ENCODE results near the gene SLC36A4. TPM values are rescaled to one million over a fixed set of nuclear protein-coding genes. Genes with fewer than 3 reads are reported as not detected.

Gene SLC36A4
- total and polyA plus RNA-seq, 2 of the 13 experiments (the other 11 are each of a cell fraction or from before 2014, with no cell fraction given): 7.3 to 9.5 TPM

- TF ChIP-seq, protein P1, sequence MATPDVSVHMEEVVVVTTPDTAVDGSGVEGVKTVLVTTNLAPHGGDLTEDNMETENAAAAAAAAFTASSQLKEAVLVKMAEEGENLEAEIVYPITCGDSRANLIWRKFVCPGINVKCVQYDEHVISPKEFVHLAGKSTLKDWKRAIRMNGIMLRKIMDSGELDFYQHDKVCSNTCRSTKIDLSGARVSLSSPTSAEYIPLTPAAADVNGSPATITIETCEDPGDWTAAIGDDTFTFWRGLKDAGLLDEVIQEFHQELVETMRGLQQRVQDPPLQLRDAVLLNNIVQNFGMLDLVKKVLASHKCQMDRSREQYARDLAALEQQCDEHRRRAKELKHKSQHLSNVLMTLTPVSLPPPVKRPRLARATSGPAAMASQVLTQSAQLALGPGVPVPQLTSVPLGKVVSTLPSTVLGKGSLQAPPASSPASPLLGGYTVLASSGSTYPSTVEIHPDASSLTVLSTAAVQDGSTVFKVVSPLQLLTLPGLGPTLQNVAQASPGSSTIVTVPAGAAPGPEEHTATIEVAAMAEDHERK (CRISPR knock-in tag; IDR thresholded peaks at IDR 0.05; ENCODE audit: low read depth): no peak
- TF ChIP-seq TARDBP (CRISPR knock-in tag; IDR thresholded peaks at IDR 0.05): no peak
- no peak for TF ChIP-seq HMG20B (CRISPR knock-in tag; conservative IDR thresholded peaks at IDR 0.05)
- no peak for TF ChIP-seq HIVEP1 (CRISPR knock-in tag; IDR thresholded peaks at IDR 0.05)
- no peak for TF ChIP-seq JUN (CRISPR knock-in tag; IDR thresholded peaks at IDR 0.05)
- TF ChIP-seq, protein P2, sequence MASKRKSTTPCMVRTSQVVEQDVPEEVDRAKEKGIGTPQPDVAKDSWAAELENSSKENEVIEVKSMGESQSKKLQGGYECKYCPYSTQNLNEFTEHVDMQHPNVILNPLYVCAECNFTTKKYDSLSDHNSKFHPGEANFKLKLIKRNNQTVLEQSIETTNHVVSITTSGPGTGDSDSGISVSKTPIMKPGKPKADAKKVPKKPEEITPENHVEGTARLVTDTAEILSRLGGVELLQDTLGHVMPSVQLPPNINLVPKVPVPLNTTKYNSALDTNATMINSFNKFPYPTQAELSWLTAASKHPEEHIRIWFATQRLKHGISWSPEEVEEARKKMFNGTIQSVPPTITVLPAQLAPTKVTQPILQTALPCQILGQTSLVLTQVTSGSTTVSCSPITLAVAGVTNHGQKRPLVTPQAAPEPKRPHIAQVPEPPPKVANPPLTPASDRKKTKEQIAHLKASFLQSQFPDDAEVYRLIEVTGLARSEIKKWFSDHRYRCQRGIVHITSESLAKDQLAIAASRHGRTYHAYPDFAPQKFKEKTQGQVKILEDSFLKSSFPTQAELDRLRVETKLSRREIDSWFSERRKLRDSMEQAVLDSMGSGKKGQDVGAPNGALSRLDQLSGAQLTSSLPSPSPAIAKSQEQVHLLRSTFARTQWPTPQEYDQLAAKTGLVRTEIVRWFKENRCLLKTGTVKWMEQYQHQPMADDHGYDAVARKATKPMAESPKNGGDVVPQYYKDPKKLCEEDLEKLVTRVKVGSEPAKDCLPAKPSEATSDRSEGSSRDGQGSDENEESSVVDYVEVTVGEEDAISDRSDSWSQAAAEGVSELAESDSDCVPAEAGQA (IDR thresholded peaks at IDR 0.05; ENCODE audit: low read depth): no peak
- TF ChIP-seq, protein P2 (CRISPR knock-in tag; IDR thresholded peaks at IDR 0.05; ENCODE audit: borderline replicate concordance): no peak
Observed at GRCh38 chr11:93143800-93144199, 54.0 kb downstream of the SLC36A4 start (continued).

Data from HepG2 (cell line).